Stimulated activated CD8-positive, alpha-beta memory T cell treated with anti-CD3 and anti-CD28 coated beads, Interleukin-4, amount 100 ng/mL, for 4 hours (primary cell): ENCODE measurements around the gene CHCHD3.

Experiments used
- DNase-seq, 2 donors: peaks; one replicate each; pipeline ENCODE4 v3.0.0-alpha.2; 2020; ENCODE audit warnings: low read depth in 2 of 2, low spot score in 1 of 2

CHCHD3 gene

DNA sequence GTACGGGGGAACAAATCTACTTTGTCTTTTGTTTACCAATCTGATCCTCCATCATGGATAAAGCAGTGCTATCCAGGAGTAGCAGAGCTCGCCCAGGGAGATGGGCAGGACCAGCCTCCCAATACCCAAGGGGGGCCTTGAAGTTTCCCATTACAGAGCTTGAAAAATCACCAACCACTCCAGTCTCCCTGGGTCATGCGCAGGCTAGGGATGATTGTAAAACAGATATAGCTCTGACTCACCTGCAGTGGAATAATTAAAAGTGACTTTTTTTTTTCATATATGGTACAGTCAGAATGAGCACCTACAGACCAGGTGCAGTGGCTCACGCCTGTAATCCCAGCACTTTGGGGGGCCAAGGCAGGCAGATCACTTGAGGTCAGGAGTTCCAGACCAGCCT, 301.1 kb downstream of the CHCHD3 start:
- DNase-seq, result no peak

DNA sequence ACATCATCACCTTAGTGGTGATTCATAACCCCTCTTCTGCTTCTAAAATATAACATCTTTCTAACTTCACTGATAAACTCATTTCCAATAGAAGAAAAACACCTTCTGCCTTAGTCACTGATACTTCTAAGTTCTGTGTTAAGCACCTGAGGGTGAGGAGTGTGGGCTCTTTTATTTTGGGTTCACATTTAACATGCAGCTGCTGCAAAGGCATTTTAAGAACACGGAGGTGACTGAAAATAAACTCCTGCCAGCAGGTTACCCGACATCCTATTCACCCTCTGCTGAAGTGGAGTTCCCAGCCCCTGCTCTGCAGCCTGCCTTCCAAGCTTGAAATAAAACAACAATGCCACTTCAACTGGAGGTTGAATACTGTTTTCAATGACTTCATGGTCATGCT, 302.7 kb downstream of the CHCHD3 start:
- no peak for DNase-seq

DNA sequence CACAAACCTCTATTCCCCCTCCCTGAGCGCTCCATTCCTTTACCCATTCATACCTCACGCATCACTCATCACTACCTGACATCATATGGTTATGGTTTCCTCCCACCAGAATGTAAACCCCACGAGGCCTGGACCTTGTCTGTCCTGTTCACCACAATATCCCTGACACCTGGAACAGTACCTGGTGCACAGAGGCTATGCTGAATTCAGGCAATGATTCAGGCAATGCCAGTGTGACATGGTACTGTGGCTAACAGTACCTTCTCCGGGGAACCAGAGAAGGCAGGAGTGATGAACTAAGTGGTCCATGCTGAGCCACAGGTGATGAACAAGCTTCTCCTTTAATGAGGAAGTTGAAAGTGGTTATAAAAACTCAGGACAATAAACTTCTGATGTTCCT, 303.1 kb downstream of the CHCHD3 start:
- no peak for DNase-seq

DNA sequence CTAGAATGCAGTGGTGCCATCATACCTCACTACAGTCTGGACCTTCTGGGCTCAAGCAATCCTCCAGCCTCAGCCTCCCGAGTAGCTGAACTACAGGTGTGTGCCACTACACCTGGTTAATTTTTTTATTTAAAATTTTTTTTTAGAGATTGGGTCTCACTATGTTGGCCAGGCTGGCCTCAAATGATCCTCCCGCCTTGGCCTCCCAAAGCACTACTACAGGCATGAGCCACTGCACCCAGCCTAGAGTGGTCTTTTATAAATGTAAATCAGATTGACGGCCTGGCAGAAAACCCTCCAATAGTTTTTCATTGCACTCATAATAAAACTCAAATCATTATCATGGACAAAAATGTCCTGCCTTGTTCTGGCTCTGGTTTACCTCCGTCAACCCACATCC, 303.9 kb downstream of the CHCHD3 start:
- no peak for DNase-seq

DNA sequence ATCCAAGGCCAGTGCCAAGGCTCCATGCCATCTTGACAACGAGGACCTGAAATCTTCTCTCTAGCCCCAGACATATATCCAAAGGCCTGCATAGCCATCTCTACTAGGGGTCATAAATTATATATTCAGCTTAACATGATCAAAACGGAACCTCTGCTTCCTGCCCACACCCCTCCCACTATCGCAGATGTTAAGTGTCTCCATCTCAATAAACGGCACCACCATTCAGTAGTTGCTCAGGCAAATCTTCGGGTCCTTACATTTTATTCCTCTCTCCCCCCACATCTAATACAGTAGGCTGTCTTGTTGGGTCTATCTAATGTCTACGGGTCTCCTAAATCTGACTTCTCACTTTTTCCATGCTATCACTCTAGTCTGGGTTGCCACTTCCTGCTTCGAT, 304.5 kb downstream of the CHCHD3 start:
- DNase-seq, result no peak

DNA sequence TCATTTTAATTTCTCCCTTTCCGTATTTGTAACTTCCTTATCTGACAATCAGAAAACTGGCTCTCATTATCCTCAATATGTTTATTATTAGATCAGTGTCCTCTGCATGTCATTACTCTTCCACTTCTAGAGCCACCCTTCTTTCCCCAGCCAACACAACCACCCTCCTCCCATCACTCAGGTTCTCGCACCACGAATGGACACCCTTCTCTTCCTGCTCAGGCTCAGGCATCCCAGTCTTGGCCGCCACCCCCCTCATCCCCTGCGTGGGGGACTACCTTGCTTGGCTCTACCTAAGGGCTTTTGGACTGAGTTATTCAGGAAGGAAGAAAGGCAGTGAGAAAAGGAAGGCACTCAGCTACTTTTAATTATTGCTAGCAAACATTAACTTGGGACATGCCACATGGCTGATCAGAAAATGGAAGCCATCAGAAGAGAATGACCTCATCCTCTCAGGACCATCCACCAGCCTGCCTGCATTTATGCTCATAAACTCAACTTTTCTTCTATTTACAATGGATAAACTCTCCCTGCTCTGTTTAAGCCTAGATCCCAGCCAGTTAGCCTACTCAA, 305.8 kb downstream of the CHCHD3 start:
- DNase-seq, result no peak

DNA sequence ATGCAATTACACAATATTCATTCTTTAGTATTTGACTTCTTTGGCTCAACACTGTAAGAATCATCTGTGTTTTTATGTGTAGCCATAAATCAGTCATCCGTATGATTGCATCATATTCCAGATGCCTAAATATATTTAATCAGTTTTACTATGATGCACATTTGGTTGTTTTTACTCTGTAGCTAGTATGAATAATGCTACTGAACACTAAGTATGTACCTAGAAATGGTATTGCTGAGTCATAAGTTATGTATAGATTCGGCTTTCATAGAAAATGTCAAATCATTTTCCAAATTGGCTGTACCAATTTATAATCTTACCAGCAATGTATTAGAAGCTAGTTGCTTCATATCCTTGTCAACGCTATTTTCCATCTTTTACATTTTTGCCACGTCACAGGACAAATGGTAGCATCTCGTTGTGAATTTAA, 308.3 kb downstream of the CHCHD3 start:
- no peak for DNase-seq

DNA sequence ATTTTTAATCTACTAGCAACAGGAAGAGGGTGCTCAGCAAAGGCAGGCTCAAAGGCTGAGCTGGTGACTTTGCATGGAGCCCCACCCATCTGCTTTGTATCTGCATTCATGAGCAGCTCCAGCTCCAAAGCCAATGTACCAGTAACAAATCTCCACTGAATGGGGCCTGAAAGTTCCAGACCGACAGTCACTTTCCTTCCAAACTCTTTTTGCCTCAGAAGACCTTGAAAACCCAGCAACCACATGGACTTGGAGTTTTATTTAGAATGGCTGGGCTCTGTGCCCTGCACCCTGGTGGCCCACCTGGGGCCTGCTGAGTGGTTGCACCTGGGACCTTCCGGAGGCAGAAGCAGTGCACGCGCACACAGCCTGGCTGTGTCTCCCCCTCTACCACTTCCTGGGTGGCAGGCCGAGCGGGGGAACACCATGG, 310.6 kb downstream of the CHCHD3 start:
- no peak for DNase-seq

DNA sequence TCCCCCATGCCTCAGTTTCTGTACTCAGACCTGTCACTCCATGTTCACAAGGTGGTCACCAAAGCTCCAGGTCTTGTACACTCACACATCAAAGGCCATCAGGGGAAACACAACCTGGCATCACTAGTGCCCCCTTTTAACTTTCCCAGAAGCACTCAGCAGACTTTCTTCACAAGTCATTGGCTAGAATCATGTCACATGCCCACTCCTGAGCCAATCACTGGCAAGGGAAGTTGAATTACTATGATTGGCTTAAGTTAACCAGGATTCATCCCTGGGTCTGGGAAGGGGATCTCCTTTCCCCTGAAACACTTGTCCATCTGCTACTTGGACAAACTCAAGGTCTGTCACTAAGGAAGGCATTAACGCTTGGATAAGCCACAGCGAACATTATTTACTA, 311.8 kb downstream of the CHCHD3 start:
- DNase-seq, result no peak

DNA sequence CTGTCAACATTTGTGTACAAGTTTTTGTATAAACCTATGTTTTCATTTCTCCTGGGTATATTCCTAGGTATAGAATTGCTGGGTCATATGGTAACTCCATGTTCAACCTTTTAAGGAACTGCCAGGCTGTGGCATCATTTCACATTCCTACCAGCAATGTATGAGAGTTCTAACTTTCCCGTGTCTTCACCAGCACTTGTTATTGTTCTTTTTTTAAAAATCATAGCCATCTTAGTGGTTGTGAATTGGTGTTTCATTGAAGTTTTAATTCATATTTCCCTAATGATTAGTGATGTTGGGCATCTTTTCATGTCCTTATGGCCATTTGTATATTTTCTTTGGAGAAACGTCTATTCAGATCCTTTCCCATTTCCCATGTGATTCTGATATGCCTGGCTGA, 312.6 kb downstream of the CHCHD3 start:
- DNase-seq, result no peak

DNA sequence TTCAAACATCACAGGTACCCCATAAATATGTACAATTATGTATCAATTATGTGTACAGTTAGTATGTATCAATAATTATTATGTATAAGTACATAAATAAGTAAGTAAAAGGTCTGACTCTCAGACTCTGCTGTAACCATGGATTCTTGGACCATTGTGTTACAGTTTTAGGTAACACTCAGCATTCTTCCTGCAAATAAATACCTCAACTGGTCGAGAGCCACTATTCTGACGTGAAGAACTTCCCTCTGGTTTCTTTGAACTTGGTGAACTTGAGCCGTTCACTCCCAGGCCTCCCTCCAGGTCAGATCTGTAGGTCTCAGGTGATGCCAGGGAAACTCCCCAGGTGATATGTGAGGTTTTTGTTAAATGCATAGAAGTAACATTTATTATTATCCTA, 313.8 kb downstream of the CHCHD3 start:
- no peak for DNase-seq

DNA sequence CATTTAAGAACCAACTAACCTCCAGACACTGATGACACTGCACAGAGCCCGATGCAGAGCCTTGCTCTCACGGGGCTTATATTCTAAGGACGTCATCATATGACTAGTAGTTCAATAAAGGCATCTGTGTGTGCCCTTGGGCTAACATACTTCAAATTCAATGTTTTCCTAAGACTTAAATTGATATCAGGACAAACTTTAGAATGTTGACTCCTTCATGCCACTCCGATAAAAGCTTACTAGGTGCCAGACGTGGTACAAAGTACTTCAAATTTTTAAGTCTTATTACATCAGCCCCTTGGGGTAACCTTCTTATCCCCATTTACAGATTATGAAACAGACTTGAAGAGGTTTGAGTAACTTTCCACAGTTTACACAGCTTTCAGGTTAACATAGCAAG, 314.5 kb downstream of the CHCHD3 start:
- no peak for DNase-seq

DNA sequence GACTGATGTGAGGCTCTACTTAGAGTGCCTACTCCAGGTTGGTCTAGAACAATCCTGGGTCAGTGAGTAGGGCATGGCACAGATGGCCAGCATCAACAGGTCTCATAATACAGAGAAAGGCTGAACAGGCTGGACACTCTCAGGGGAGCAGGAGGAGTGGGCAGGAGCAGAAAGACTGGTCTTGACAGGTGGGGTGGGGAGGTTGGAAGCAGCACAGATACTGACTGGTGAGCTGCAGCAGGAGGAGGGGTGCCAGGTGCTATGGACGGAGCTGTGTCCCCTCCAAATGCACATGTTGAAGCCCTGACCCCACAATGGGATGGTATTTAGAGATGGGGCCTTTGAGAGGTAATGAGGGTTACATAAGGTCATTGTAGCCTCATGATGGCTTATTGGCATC, 315.2 kb downstream of the CHCHD3 start:
- DNase-seq, result no peak

DNA sequence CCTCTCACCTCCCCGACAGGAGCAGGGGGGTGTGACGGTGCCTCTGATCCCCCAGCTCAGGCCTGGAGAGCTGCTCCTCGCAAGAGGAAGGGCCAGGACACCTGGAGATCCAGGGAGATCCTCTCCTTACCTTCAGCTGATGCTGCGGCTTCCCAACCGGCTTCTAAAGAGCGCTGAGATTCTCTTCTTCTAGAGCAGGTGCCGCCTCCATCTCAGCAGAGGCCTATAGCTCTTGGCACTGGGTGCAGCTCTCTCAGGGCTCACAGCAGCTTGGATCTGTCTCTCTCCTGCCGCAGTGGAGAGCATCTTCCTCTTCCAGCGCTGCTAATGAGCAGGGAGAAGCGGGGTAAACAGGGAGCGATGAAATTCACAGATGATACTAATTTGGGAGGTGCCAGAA, 316.0 kb downstream of the CHCHD3 start:
- no peak for DNase-seq

DNA sequence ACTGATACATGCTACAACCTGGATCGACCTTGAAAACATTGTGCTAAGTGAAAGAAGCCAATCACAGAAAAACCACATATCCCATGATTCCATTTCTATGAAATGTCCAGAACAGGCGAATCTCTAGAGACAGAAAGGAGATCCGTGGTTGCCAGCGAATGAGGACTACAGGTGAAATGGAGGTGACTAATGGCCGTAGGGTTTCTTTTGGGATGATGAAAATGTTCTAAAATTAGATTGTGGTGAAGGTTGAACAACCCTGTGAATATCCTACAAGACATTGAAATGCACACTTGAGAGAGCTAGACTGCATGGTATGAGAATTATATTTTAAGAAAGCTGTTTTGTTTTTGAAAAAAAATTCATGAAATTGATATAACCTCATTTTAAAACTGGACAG, 317.1 kb downstream of the CHCHD3 start:
- DNase-seq, result no peak

DNA sequence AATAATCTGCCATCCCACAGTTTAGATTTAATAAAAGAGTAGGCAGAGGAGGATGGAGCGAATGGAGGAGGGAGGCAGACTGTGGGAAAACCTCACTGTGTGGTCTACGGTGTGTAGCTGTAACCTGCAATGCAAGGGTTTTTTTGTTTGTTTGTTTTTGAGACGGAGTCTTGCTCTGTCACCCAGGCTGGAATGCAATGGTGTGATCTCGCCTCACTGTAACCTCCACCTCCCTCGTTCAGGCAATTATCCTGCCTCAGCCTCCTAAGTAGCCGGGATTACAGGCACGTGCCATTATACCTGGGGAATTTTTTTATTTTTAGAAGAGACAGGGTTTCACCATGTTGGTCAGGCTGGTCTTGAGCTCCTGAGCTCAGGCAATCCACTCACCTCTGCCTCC, 321.0 kb downstream of the CHCHD3 start:
- no peak for DNase-seq

DNA sequence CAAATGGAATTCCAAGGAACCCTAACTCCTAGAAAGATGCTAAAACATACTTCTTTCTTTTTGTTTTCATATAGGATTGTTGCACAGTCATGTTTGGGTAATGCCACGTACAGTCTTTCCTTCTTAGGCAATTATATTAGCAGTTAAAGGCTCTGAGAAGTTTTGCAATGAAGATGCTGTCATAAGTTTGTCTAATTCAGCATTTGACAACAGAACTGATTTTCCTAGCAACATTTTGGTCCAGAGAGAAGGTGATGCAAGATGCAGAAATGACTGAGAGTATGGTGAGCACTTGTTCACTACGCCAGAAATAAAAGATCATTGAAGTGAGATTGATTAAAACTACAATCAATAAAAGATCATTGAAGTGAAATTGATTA, 321.7 kb downstream of the CHCHD3 start:
- DNase-seq, result no peak

DNA sequence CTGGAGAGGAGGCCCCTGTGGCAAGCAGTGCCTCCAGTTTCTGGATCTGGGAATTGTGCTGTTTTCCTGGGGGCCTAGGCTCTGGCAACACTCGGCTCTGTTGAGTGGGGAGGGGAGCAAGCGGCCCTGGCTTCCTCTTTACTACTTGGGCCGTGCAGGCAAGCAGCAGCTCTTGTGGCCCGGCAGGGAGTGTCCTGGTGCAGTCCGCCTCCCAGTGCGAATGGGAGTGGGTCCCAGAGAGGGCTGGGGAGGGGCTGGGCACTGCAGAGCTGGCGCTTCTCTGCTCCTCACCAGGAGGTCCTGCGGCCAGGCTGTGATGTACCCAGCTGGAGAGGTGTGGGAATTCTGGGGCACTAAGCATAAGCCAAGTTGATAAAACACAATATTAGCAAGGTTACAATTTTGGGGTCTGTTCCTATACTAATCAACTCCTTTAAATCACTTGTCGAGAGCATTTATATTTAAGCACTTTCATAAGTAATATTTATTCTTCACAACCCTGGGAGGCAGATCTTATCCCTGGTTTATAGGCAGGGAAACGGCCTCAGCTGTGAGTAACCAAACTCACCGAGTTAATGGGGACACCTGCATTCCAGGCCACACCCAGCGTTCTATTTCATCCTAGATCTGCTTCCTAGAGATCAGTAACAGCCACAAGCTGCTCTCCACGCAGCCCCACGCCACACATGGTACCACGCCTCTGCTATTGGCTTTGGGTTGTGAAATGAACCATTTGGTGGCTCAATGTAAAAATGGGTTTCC, 322.2 kb downstream of the CHCHD3 start:
- no peak for DNase-seq

DNA sequence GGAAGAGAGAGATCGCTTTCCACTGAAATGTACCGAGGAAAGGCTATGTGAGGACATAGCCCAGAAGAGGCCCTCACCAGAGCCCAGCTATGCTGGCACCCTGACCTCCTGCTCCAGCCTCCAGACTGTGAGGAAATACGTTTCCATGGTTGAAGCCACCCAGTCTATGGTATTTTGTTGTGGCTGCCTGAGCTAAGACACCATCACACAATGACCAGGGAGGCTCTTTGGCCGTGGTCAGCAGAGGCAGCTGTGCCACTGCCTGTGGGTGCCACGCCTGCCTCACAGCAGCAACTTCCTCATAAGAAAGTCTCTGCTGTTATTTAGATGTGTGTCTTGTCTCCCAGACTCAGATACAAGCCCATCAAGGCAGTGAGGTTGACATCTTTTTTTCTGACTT, 322.9 kb downstream of the CHCHD3 start:
- no peak for DNase-seq

DNA sequence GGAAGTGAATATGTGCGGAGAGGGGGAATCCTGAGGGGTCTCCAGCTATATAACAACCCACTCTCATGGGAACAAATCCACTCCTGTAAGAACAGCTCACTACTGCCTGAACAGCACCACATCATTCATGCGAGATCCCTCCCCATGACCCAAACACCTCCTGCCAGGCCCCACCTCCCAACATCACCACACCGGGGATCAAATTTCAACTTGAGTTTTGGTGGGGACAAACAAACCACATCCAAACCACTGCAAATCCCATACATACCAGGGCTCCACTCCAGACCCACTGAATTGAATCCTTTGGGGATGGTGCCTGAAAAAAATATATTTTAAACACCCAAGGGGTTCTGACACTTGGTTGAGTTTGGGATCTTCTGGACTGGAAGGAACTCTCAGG, 324.1 kb downstream of the CHCHD3 start:
- DNase-seq, result no peak

DNA sequence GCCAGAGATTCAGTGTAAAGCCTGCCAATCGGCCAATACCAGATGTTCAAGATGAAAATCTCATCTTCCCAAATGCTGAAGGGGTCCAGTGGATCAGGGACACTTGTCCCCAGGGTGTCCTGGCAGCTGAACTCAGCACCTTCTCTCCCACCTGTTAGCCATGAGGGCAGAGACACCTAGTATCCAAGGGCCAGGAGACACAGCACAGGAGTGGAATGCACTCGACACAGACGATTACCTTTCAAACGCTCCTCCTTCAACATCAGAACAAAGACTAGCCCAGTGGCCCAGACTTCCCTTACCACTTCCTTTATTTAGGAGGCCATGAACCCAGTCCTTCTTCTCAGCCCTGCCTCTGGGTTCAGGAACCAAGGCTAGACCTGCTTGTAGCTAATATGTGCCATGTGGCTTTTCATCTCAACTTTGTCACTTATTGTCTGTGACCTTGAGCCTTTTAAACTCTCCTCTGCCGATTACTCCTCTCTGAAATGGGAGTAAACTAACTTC, 325.4 kb downstream of the CHCHD3 start:
- DNase-seq, result no peak

DNA sequence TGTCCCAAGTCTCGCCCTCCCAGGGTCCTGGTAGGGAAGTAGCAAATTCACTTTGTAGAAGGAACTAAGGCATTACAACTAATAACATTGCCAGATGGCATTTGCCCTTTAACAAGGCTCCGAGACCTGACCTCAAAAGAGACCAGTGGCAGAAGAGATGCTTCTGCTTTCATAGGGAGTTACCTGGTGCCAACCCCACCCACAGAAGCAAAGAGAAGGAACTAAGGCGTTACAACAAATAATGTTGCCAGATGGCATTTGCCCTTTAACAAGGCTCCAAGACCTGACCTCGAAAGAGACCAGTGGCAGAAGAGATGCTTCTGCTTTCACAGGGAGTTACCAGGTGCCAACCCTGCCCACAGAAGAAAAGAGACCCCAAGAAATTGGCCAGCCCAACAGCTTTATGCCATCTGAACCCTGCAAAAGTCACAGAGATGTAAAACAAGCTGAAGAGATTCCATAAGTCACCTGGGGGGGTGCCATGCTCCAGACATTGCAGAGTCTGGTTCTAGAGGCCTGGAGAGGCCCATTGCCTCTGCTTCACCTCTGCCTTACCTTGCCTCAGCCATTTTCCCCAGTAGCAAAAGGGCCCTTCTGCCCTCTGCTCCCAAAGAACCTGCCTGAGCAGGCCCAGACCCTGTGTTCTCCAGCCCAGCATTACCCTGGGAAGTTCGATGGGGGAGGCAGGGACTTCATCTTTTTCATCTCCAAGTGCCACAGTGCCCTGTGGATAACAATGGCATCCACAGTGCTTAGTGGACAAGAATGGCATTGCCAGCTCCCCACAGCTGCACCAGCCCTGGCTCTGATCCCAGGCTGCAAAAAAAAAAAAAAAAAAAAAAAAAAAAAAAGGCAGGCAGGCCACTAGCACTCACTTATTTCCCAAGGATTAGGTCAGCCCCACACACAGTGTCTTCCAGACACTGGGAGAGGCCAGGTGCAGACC, 326.1 kb downstream of the CHCHD3 start:
- DNase-seq, result no peak
